Omental fat pad (tissue), 4 donors: ENCODE measurements around the gene CLTB. TPM values are rescaled to one million over a fixed set of nuclear protein-coding genes. Genes with fewer than 3 reads are reported as not detected.

ENCODE experiments used
- ATAC-seq: fragments of 150-250 bp; one replicate; pipeline ENCODE4 v1.9.1; 2016; ENCODE audit warnings: mild to moderate bottlenecking, moderate library complexity; ENCODE audit not compliant: low FRiP score
- DNase-seq: peaks from one replicate; pipeline ENCODE4 v3.0.0-alpha.2; 2019; ENCODE audit warnings: low spot score
- CTCF ChIP-seq, 3 donors: fragments of 450-650 bp; IDR thresholded peaks; one replicate each; pipeline ENCODE4 v1.5.1; 2016 to 2017; ENCODE audit warnings: antibody characterized with exemption in 3 of 3, mild to moderate bottlenecking in 3 of 3, moderate library complexity in 2 of 3
- total RNA-seq, 4 donors: library from RNA; depleted of rRNA; stranded (reverse); fragments of >200 nt; gene quantifications; one replicate each; pipeline ENCODE4 v1.1.0, GENCODE V29; 2016

CLTB gene
- total RNA-seq, 4 donors from 2014 or later: 119 to 171 (median 128) TPM

GRCh38 chr5:176360894-176361436 lies 55.4 kb downstream of the CLTB start:
- TF ChIP-seq CTCF (IDR thresholded peaks at IDR 0.05): no peak
- no peak for DNase-seq
- peak; percentile 1 for ATAC-seq

GRCh38 chr5:176359658-176360057 lies 56.7 kb downstream of the CLTB start:
- TF ChIP-seq CTCF (IDR thresholded peaks at IDR 0.05): no peak
- no peak for DNase-seq
- ATAC-seq: no peak

GRCh38 chr5:176356179-176356566 lies 60.2 kb downstream of the CLTB start:
- DNase-seq (no peak), ATAC-seq (no peak)
- TF ChIP-seq CTCF (IDR thresholded peaks at IDR 0.05): no peak

- ATAC-seq: no peak
- no peak for DNase-seq
- no peak for TF ChIP-seq CTCF (IDR thresholded peaks at IDR 0.05)
Measured at GRCh38 chr5:176355400-176356178, 60.8 kb downstream of the CLTB start.

- DNase-seq (no peak), ATAC-seq (no peak)
- TF ChIP-seq CTCF (IDR thresholded peaks at IDR 0.05): no peak
Measured at GRCh38 chr5:176353533-176353932, 62.8 kb downstream of the CLTB start.

- ATAC-seq (no peak), DNase-seq (no peak)
- no peak for TF ChIP-seq CTCF (IDR thresholded peaks at IDR 0.05)
Measured at GRCh38 chr5:176352116-176352878, 64.0 kb downstream of the CLTB start.
